HepG2 (cell line): ENCODE data around the gene FREM3. TPM values are rescaled to one million over a fixed set of nuclear protein-coding genes. Genes with fewer than 3 reads are reported as not detected.

Source experiments
- ATAC-seq: fragments of 200-7000 bp; cut with Tn5 transposase; 3 replicates; pipeline ENCODE4 v1.9.1; 2020; ENCODE audit warnings: mild to moderate bottlenecking, moderate library complexity
- BruUV-seq: library from RNA; stranded (reverse); fragments of 400-500 nt; replicated peaks from 2 replicates; lab custom pipeline; 2021; lab: Mats Ljungman, UMichigan
- CTCF ChIA-PET: fragments of 300-600 bp; formaldehyde crosslinking; extraction: SDS; loops from one replicate; lab custom pipeline; 2021; ENCODE audit warnings: low total read pairs, inconsistent platforms, low intra/inter-chr PET ratio; lab: Yijun Ruan, JAX
- POLR2A ChIA-PET: fragments of 350-600 bp; sonication (Branson Sonifier 250); formaldehyde crosslinking; loops from one replicate; lab custom pipeline; 2020; ENCODE audit warnings: antibody characterized with exemption, inconsistent platforms; lab: Yijun Ruan, JAX
- DNase-seq: peaks from one replicate; pipeline ENCODE4 v3.0.0-alpha.2; 2015; ENCODE audit warnings: low spot score
- FAIRE-seq: peaks from 3 replicates; lab custom pipeline; 2011; peaks lifted over from hg19 to GRCh38; lab: Jason Lieb, UNC
- H2AFZ ChIP-seq: one replicate; pipeline ENCODE4 v1.6.1; 2011; ENCODE audit warnings: low read length, inconsistent platforms
- H3K27ac ChIP-seq: fragments of 300-600 bp; 3 replicates; pipeline ENCODE4 v1.8.0; 2011; ENCODE audit warnings: mixed run types, mild to moderate bottlenecking, mixed read lengths, low read length, inconsistent platforms; ENCODE audit not compliant: insufficient read depth; ENCODE audit errors: extremely low read length
- H3K27me3 ChIP-seq, 2 experiments: fragments of 200-600 bp in 1 of 2; 2 replicates in 1 of 2; 3 replicates in 1 of 2; pipeline versions ENCODE4 v1.6.0 to v1.8.0; 2011; ENCODE audit warnings: low read length in 2 of 2, mild to moderate bottlenecking in 2 of 2, moderate library complexity in 2 of 2, inconsistent platforms in 1 of 2; ENCODE audit not compliant: insufficient read depth in 2 of 2, control insufficient read depth in 1 of 2
- H3K36me3 ChIP-seq, 2 experiments: fragments of 200-600 bp in 1 of 2; replicated peaks in 1 of 2; 2 replicates in 1 of 2; 3 replicates in 1 of 2; pipeline versions ENCODE4 v1.5.1 to v1.8.0; 2011; ENCODE audit warnings: low read length in 2 of 2, inconsistent platforms in 1 of 2; ENCODE audit not compliant: insufficient read depth in 2 of 2, control insufficient read depth in 1 of 2
- H3K4me1 ChIP-seq: 2 replicates; pipeline ENCODE4 v1.5.1; 2012; ENCODE audit warnings: low read length, inconsistent platforms; ENCODE audit not compliant: insufficient read depth
- H3K4me2 ChIP-seq: 2 replicates; pipeline ENCODE4 v1.6.0; 2011; ENCODE audit warnings: low read depth, low read length, inconsistent platforms
- H3K4me3 ChIP-seq, 3 experiments: fragments of 200-600 bp in 1 of 3; sonication (generic), shearing (Covaris generic) in 1 of 3; replicated peaks in 1 of 3; 2 replicates each; pipeline ENCODE4 v1.5.1; 2011 to 2016; ENCODE audit warnings: low read length in 3 of 3, inconsistent platforms in 2 of 3, low read depth in 2 of 3, mild to moderate bottlenecking in 2 of 3, control low read depth in 1 of 3, mixed read lengths in 1 of 3; ENCODE audit not compliant: insufficient read depth in 1 of 3
- H3K79me2 ChIP-seq: one replicate; pipeline ENCODE4 v1.6.1; 2011; ENCODE audit warnings: low read length, inconsistent platforms; ENCODE audit not compliant: insufficient read depth
- H3K9ac ChIP-seq: 2 replicates; pipeline ENCODE4 v1.6.0; 2011; ENCODE audit warnings: mild to moderate bottlenecking, low read depth, low read length, inconsistent platforms; ENCODE audit not compliant: insufficient read depth
- H3K9me3 ChIP-seq: 2 replicates; pipeline ENCODE4 v1.5.1; 2012; ENCODE audit warnings: mild to moderate bottlenecking, low read length
- H4K20me1 ChIP-seq: 2 replicates; pipeline ENCODE4 v1.6.0; 2011; ENCODE audit warnings: inconsistent platforms, mild to moderate bottlenecking, low read length, moderate library complexity; ENCODE audit not compliant: insufficient read depth
- AKAP8 ChIP-seq: sonication (generic); formaldehyde crosslinking; IDR thresholded peaks from 2 replicates; pipeline ENCODE4 v1.5.1; 2020; ENCODE audit warnings: mild to moderate bottlenecking, missing genetic modification reagents
- CCAR2 ChIP-seq: fragments of 200-400 bp; formaldehyde crosslinking; optimal IDR thresholded peaks from 2 replicates; pipeline ENCODE3; 2018; ENCODE audit warnings: low read depth, mild to moderate bottlenecking, low read length, moderate library complexity
- CHCHD3 ChIP-seq: sonication (generic); formaldehyde crosslinking; IDR thresholded peaks from 2 replicates; pipeline ENCODE4 v1.8.0; 2022; ENCODE audit warnings: mild to moderate bottlenecking, missing genetic modification reagents, moderate library complexity
- FOXC1 ChIP-seq: sonication (generic); formaldehyde crosslinking; IDR thresholded peaks from 2 replicates; pipeline ENCODE4 v1.8.0; 2022; ENCODE audit warnings: mild to moderate bottlenecking, missing genetic modification reagents, borderline replicate concordance
- GFI1 ChIP-seq: sonication (generic); formaldehyde crosslinking; IDR thresholded peaks from 2 replicates; pipeline ENCODE4 v1.5.0; 2020; ENCODE audit warnings: missing genetic modification reagents, mild to moderate bottlenecking, borderline replicate concordance
- HCFC1 ChIP-seq: fragments of 150-350 bp; IDR thresholded peaks from 2 replicates; pipeline ENCODE4 v1.6.1; 2014; ENCODE audit warnings: low read depth, low read length
- KLF6 ChIP-seq: IDR thresholded peaks from 2 replicates; pipeline ENCODE4 v1.8.0; 2016; ENCODE audit warnings: missing biosample characterization, missing genetic modification reagents
- MAZ ChIP-seq, 2 experiments: sonication (generic) in 1 of 2; formaldehyde crosslinking in 1 of 2; IDR thresholded peaks; 2 replicates each; pipeline versions ENCODE4 v1.5.0 to v1.6.1; 2012 to 2020; ENCODE audit warnings: low read depth in 2 of 2, mild to moderate bottlenecking in 2 of 2, borderline replicate concordance in 1 of 2, improper control_type of control experiment in 1 of 2, low read length in 1 of 2, missing genetic modification reagents in 1 of 2, moderate library complexity in 1 of 2
- MTF1 ChIP-seq: sonication (generic); formaldehyde crosslinking; IDR thresholded peaks from 2 replicates; pipeline ENCODE4 v1.5.0; 2020; ENCODE audit warnings: missing genetic modification reagents
- PAWR ChIP-seq: sonication (generic); formaldehyde crosslinking; IDR thresholded peaks from 2 replicates; pipeline ENCODE4 v1.4.0; 2020; ENCODE audit warnings: missing genetic modification reagents, mild to moderate bottlenecking, borderline replicate concordance
- POLR2A ChIP-seq, 2 experiments: IDR thresholded peaks; 2 replicates each; pipeline ENCODE4 v1.6.1; 2011; ENCODE audit warnings: low read depth in 2 of 2, low read length in 2 of 2, mild to moderate bottlenecking in 1 of 2, moderate library complexity in 1 of 2; ENCODE audit not compliant: insufficient read depth in 1 of 2
- YY1 ChIP-seq: IDR thresholded peaks from 2 replicates; pipeline ENCODE4 v1.6.1; 2011; ENCODE audit warnings: low read length, low read depth, moderate library complexity, mild to moderate bottlenecking; ENCODE audit not compliant: insufficient read depth, insufficient replicate concordance
- ZBTB7A ChIP-seq: sonication (generic); formaldehyde crosslinking; IDR thresholded peaks from 2 replicates; pipeline ENCODE4 v1.8.0; 2022; ENCODE audit warnings: mild to moderate bottlenecking, missing genetic modification reagents
- ZEB1 ChIP-seq: IDR thresholded peaks from 2 replicates; pipeline ENCODE4 v1.6.1; 2012; ENCODE audit warnings: mild to moderate bottlenecking, low read depth, inconsistent platforms; ENCODE audit not compliant: insufficient replicate concordance
- ZNF33A ChIP-seq: sonication (generic); formaldehyde crosslinking; IDR thresholded peaks from 2 replicates; pipeline ENCODE4 v1.5.1; 2020; ENCODE audit warnings: missing genetic modification reagents, mild to moderate bottlenecking, moderate library complexity, borderline replicate concordance
- WGBS: methylation state at CpG from one replicate; pipeline ENCODE4 v1.1.6; 2017; ENCODE audit warnings: low lambda C conversion rate; 5-methylcytosine and 5-hydroxymethylcytosine counted together
- in situ Hi-C: cut with HindIII; loops from 2 replicates; pipeline ENCODE4 v1.10.0; 2017; ENCODE audit warnings: low pct_unique_long_range_greater_than_20kb; ENCODE audit not compliant: extremely low pct_ligation_motif_present
- intact Hi-C: fragments of 100-400 bp; cut with micrococcal nuclease; formaldehyde crosslinking; loops from one replicate; pipeline ENCODE4 v1.10.0; 2022; ENCODE audit not compliant: unreplicated experiment
- polyA plus RNA-seq, 8 experiments: library from polyadenylated mRNA; depleted of rRNA in 3 of 8; stranded (reverse) in 7 of 8; unstranded in 1 of 8; fragments of >200 nt; fragmentation: Illumina TruSeq in 4 of 8; extraction: Trizol in 4 of 8; gene quantifications; 2 replicates each; pipeline versions ENCODE4 v1.2.1 to v1.2.3, GENCODE V29; 2011 to 2016; ENCODE audit warnings: low read depth in 4 of 8, missing spikeins in 1 of 8, mixed read lengths in 1 of 8; ENCODE audit not compliant: insufficient read depth in 1 of 8
- total RNA-seq, 5 experiments: library from RNA; depleted of rRNA; stranded (reverse); fragments of >200 nt; fragmentation: Illumina TruSeq; extraction: Trizol; gene quantifications; 2 replicates each; pipeline ENCODE4 v1.2.3, GENCODE V29; 2016; ENCODE audit warnings: low read depth in 1 of 5
- TF ChIP-seq, protein P1 (sequence below): sonication (generic); formaldehyde crosslinking; IDR thresholded peaks from 2 replicates; pipeline ENCODE4 v1.8.1; 2022; ENCODE audit warnings: mild to moderate bottlenecking, missing genetic modification reagents
- TF ChIP-seq, protein P2 (sequence below): sonication (generic); formaldehyde crosslinking; IDR thresholded peaks from 2 replicates; pipeline ENCODE4 v1.5.1; 2020; ENCODE audit warnings: missing genetic modification reagents, mild to moderate bottlenecking, borderline replicate concordance
- TF ChIP-seq, protein P3 (sequence below): sonication (generic); formaldehyde crosslinking; IDR thresholded peaks from 2 replicates; pipeline ENCODE4 v1.5.0; 2020; ENCODE audit warnings: mild to moderate bottlenecking, missing genetic modification reagents

Gene FREM3
- total and polyA plus RNA-seq, 2 of the 13 experiments (the other 11 are each of a cell fraction or from before 2014, with no cell fraction given): not detected

DNA sequence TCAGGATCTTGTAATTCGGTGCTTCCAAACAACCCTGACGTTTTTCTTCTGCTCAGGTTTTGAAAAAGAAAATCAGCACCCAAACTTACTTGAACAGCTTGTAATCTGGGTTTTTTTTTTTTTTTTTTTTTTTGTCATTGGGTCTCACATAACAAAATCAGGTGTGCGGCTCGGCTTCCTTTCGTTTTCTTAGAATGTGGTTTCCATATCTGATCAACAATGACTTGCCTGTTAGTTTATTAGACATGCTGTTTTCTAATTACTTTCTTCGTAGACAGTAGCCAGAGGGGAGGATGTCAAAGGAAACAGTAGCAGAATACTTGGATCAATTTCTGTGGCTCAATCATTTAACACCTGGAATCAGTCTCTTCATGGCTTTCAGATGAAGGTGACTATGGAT, 890 bp upstream of the FREM3 start:
- Histone ChIP-seq H3K9ac (no peak overlapping the region), H3K27ac (no peak overlapping the region), H3K79me2 (no peaks in the 10 kb centered on the region), H3K4me3 (no peak overlapping the region), H4K20me1 (no peaks in the 10 kb centered on the region), H3K27me3 (peaks cover 0 to 20% of the 10 kb centered on the region in 2 experiments; a peak in 3 of 5 replicates), H3K4me2 (no peak overlapping the region), H3K4me1 (no peaks in the 10 kb centered on the region), H3K36me3 (no peaks in the 10 kb centered on the region), H2AFZ (no peak overlapping the region), H3K9me3 (no peaks in the 10 kb centered on the region)
- ChIA-PET CTCF (no interaction called here), POLR2A (no interaction called here)
- intact Hi-C loops (no loop called here), in situ Hi-C loops (no loop called here)
- DNase-seq (no peak), ATAC-seq (no peak), FAIRE-seq (no peak)
- no TSS peak for BruUV-seq
- 1% methylated on average over 6 of the region's 6 CpGs for WGBS
- TF ChIP-seq ZNF33A: no peak
- TF ChIP-seq CCAR2: no peak
- TF ChIP-seq, protein P1, sequence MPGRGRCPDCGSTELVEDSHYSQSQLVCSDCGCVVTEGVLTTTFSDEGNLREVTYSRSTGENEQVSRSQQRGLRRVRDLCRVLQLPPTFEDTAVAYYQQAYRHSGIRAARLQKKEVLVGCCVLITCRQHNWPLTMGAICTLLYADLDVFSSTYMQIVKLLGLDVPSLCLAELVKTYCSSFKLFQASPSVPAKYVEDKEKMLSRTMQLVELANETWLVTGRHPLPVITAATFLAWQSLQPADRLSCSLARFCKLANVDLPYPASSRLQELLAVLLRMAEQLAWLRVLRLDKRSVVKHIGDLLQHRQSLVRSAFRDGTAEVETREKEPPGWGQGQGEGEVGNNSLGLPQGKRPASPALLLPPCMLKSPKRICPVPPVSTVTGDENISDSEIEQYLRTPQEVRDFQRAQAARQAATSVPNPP (CRISPR knock-in tag): no peak
- TF ChIP-seq MTF1 (CRISPR knock-in tag): no peak
- no peak for TF ChIP-seq KLF6 (CRISPR knock-in tag)
- TF ChIP-seq ZBTB7A (CRISPR knock-in tag): no peak
- no peak for TF ChIP-seq MAZ (IDR thresholded peaks at IDR 0.05; ENCODE audit: borderline replicate concordance, low read depth, low read length)
- no peak for TF ChIP-seq MAZ (CRISPR knock-in tag; IDR thresholded peaks at IDR 0.05; ENCODE audit: low read depth)
- no peak for TF ChIP-seq FOXC1 (CRISPR knock-in tag)
- TF ChIP-seq, protein P2, sequence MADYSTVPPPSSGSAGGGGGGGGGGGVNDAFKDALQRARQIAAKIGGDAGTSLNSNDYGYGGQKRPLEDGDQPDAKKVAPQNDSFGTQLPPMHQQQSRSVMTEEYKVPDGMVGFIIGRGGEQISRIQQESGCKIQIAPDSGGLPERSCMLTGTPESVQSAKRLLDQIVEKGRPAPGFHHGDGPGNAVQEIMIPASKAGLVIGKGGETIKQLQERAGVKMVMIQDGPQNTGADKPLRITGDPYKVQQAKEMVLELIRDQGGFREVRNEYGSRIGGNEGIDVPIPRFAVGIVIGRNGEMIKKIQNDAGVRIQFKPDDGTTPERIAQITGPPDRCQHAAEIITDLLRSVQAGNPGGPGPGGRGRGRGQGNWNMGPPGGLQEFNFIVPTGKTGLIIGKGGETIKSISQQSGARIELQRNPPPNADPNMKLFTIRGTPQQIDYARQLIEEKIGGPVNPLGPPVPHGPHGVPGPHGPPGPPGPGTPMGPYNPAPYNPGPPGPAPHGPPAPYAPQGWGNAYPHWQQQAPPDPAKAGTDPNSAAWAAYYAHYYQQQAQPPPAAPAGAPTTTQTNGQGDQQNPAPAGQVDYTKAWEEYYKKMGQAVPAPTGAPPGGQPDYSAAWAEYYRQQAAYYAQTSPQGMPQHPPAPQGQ (CRISPR knock-in tag): no peak
- TF ChIP-seq YY1: no peak
- no peak for TF ChIP-seq PAWR (CRISPR knock-in tag)
- no peak for TF ChIP-seq CHCHD3 (CRISPR knock-in tag)
- no peak for TF ChIP-seq POLR2A (IDR thresholded peaks at IDR 0.05; ENCODE audit: insufficient read depth in 1 of 2, low read depth in 2 of 2, low read length in 2 of 2)
- TF ChIP-seq HCFC1: no peak
- TF ChIP-seq AKAP8 (CRISPR knock-in tag): no peak
- no peak for TF ChIP-seq ZEB1
- no peak for TF ChIP-seq GFI1 (CRISPR knock-in tag)
- TF ChIP-seq, protein P3, sequence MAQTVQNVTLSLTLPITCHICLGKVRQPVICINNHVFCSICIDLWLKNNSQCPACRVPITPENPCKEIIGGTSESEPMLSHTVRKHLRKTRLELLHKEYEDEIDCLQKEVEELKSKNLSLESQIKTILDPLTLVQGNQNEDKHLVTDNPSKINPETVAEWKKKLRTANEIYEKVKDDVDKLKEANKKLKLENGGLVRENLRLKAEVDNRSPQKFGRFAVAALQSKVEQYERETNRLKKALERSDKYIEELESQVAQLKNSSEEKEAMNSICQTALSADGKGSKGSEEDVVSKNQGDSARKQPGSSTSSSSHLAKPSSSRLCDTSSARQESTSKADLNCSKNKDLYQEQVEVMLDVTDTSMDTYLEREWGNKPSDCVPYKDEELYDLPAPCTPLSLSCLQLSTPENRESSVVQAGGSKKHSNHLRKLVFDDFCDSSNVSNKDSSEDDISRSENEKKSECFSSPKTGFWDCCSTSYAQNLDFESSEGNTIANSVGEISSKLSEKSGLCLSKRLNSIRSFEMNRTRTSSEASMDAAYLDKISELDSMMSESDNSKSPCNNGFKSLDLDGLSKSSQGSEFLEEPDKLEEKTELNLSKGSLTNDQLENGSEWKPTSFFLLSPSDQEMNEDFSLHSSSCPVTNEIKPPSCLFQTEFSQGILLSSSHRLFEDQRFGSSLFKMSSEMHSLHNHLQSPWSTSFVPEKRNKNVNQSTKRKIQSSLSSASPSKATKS (CRISPR knock-in tag): no peak
